H9 (cell line): ENCODE measurements around the gene URI1. TPM values are rescaled to one million over a fixed set of nuclear protein-coding genes. Genes with fewer than 3 reads are reported as not detected.

ENCODE experiments used
- DNase-seq: peaks from one replicate; pipeline ENCODE4 v3.0.0-alpha.2; 2017
- H2AFZ ChIP-seq: one replicate; pipeline ENCODE4 v1.6.1; 2013; ENCODE audit warnings: mild to moderate bottlenecking, low read length, control low read depth, moderate library complexity
- H2AK5ac ChIP-seq: 2 replicates; pipeline ENCODE4 v1.6.1; 2013; ENCODE audit warnings: low read length, control low read depth, mixed read lengths; ENCODE audit not compliant: insufficient read length
- H2BK120ac ChIP-seq: one replicate; pipeline ENCODE4 v1.6.1; 2013; ENCODE audit warnings: low read depth, mild to moderate bottlenecking, low read length, control low read depth, inconsistent platforms; ENCODE audit not compliant: poor library complexity, severe bottlenecking
- H2BK12ac ChIP-seq: 2 replicates; pipeline ENCODE4 v1.6.1; 2013; ENCODE audit warnings: low read length, control low read depth, mixed read lengths, low read depth; ENCODE audit not compliant: insufficient read length
- H2BK15ac ChIP-seq: 2 replicates; pipeline ENCODE4 v1.6.1; 2013; ENCODE audit warnings: low read depth, low read length, control low read depth
- H2BK20ac ChIP-seq: one replicate; pipeline ENCODE4 v1.6.1; 2013; ENCODE audit warnings: low read depth, mild to moderate bottlenecking, low read length, control low read depth, inconsistent platforms; ENCODE audit not compliant: poor library complexity, severe bottlenecking
- H2BK5ac ChIP-seq: 2 replicates; pipeline ENCODE4 v1.6.1; 2013; ENCODE audit warnings: low read length, control low read depth, mixed read lengths; ENCODE audit not compliant: insufficient read length
- H3K14ac ChIP-seq: 2 replicates; pipeline ENCODE4 v1.6.1; 2013; ENCODE audit warnings: low read length, control low read depth; ENCODE audit not compliant: insufficient read depth
- H3K18ac ChIP-seq: 2 replicates; pipeline ENCODE4 v1.6.1; 2013; ENCODE audit warnings: low read depth, mild to moderate bottlenecking, mixed read lengths, low read length, control low read depth; ENCODE audit not compliant: insufficient read length
- H3K23ac ChIP-seq: 2 replicates; pipeline ENCODE4 v1.6.1; 2013; ENCODE audit warnings: low read length, control low read depth, mixed read lengths, low read depth; ENCODE audit not compliant: insufficient read length
- H3K23me2 ChIP-seq: 2 replicates; pipeline ENCODE4 v1.6.1; 2013; ENCODE audit warnings: low read depth, mild to moderate bottlenecking, mixed read lengths, low read length, control low read depth; ENCODE audit not compliant: insufficient read length, poor library complexity, severe bottlenecking
- H3K27ac ChIP-seq: 2 replicates; pipeline ENCODE4 v1.5.1; 2013; ENCODE audit warnings: low read length, control low read depth, mixed read lengths, low read depth; ENCODE audit not compliant: insufficient read length
- H3K27me3 ChIP-seq: 2 replicates; pipeline ENCODE4 v1.6.1; 2013; ENCODE audit warnings: low read length, control low read depth, inconsistent platforms; ENCODE audit not compliant: insufficient read depth
- H3K4ac ChIP-seq: 2 replicates; pipeline ENCODE4 v1.6.1; 2013; ENCODE audit warnings: low read depth, mild to moderate bottlenecking, control low read depth, inconsistent platforms, low read length, moderate library complexity
- H3K4me1 ChIP-seq: 2 replicates; pipeline ENCODE4 v1.6.1; 2013; ENCODE audit warnings: low read length, control low read depth, inconsistent platforms; ENCODE audit not compliant: insufficient read depth
- H3K4me2 ChIP-seq: 2 replicates; pipeline ENCODE4 v1.6.1; 2013; ENCODE audit warnings: low read length, control low read depth, mixed read lengths; ENCODE audit not compliant: insufficient read length, insufficient read depth
- H3K56ac ChIP-seq: 2 replicates; pipeline ENCODE4 v1.6.1; 2013; ENCODE audit warnings: low read depth, mild to moderate bottlenecking, mixed read lengths, low read length, control low read depth; ENCODE audit not compliant: insufficient read length
- H3K79me1 ChIP-seq: 2 replicates; pipeline ENCODE4 v1.6.1; 2013; ENCODE audit warnings: low read depth, mild to moderate bottlenecking, moderate library complexity, low read length, control low read depth, inconsistent platforms; ENCODE audit not compliant: insufficient read depth, poor library complexity, severe bottlenecking
- H3K79me2 ChIP-seq: 2 replicates; pipeline ENCODE4 v1.6.1; 2013; ENCODE audit warnings: low read length, control low read depth, inconsistent platforms; ENCODE audit not compliant: insufficient read depth
- H3K9ac ChIP-seq: 2 replicates; pipeline ENCODE4 v1.6.1; 2013; ENCODE audit warnings: low read length, control low read depth, mixed read lengths; ENCODE audit not compliant: insufficient read length; ENCODE audit errors: extremely low read depth
- H3K9me3 ChIP-seq: one replicate; pipeline ENCODE4 v1.6.1; 2013; ENCODE audit warnings: low read depth, low read length, inconsistent platforms; ENCODE audit not compliant: control insufficient read depth
- H3T11ph ChIP-seq: one replicate; pipeline ENCODE4 v1.6.1; 2013; ENCODE audit warnings: mild to moderate bottlenecking, low read length, control low read depth, inconsistent platforms
- H4K20me1 ChIP-seq: one replicate; pipeline ENCODE4 v1.6.1; 2013; ENCODE audit not compliant: control insufficient read depth, insufficient read length, insufficient read depth
- H4K5ac ChIP-seq: 2 replicates; pipeline ENCODE4 v1.6.1; 2013; ENCODE audit warnings: low read depth, mild to moderate bottlenecking, mixed read lengths, low read length, control low read depth; ENCODE audit not compliant: insufficient read length
- H4K8ac ChIP-seq: replicated peaks from 2 replicates; pipeline ENCODE4 v1.6.1; 2013; ENCODE audit warnings: low read length, control low read depth, mixed read lengths, low read depth; ENCODE audit not compliant: insufficient read length
- H4K91ac ChIP-seq: 2 replicates; pipeline ENCODE4 v1.6.1; 2013; ENCODE audit warnings: low read depth, mild to moderate bottlenecking, moderate library complexity, mixed read lengths, low read length, control low read depth; ENCODE audit not compliant: insufficient read length
- H3K27ac Mint-ChIP-seq, 3 experiments: 2 replicates in 2 of 3; 3 replicates in 1 of 3; pipeline ENCODE4 v1.8.0; 2020 to 2021; ENCODE audit warnings: mixed read lengths in 3 of 3, mild to moderate bottlenecking in 1 of 3, moderate library complexity in 1 of 3
- H3K27me3 Mint-ChIP-seq: 2 replicates; pipeline ENCODE4 v1.8.0; 2021; ENCODE audit warnings: low read depth, mild to moderate bottlenecking, moderate library complexity, mixed read lengths
- H3K36me3 Mint-ChIP-seq, 3 experiments: 2 replicates in 2 of 3; 3 replicates in 1 of 3; pipeline ENCODE4 v1.8.0; 2020 to 2021; ENCODE audit warnings: low read depth in 3 of 3, mixed read lengths in 3 of 3; ENCODE audit not compliant: insufficient read depth in 1 of 3
- H3K4me1 Mint-ChIP-seq, 2 experiments: 2 replicates each; pipeline ENCODE4 v1.8.0; 2020; ENCODE audit warnings: mixed read lengths in 2 of 2
- H3K4me3 Mint-ChIP-seq, 2 experiments: 2 replicates in 1 of 2; 3 replicates in 1 of 2; pipeline ENCODE4 v1.8.0; 2020 to 2021; ENCODE audit warnings: mild to moderate bottlenecking in 2 of 2, mixed read lengths in 2 of 2, moderate library complexity in 1 of 2
- H3K9me3 Mint-ChIP-seq, 2 experiments: 2 replicates in 1 of 2; 3 replicates in 1 of 2; pipeline ENCODE4 v1.8.0; 2020; ENCODE audit warnings: mild to moderate bottlenecking in 2 of 2, mixed read lengths in 2 of 2, moderate library complexity in 1 of 2
- CTCF ChIP-seq: fragments of 200-600 bp; sonication (generic); conservative IDR thresholded peaks from 3 replicates; pipeline ENCODE4 v1.8.0; 2021; ENCODE audit warnings: antibody characterized with exemption, mild to moderate bottlenecking
- WGBS: extraction: QIAGEN DNeasy Blood & Tissue Kit; methylation state at CpG from one replicate; pipeline ENCODE4 v1.1.7; 2013; ENCODE audit warnings: missing lambda C conversion rate, low lambda C conversion rate, mixed read lengths; ENCODE audit not compliant: insufficient read length; ENCODE audit errors: extremely low coverage; 5-methylcytosine and 5-hydroxymethylcytosine counted together
- total RNA-seq: library from RNA; stranded (reverse); gene quantifications from 2 replicates; pipeline ENCODE4 v1.2.1, GENCODE V29; 2021

Gene URI1
- total RNA-seq, 1 experiment from 2014 or later = 54.3 TPM

GRCh38 chr19:29939628-29940027, 2.4 kb upstream of the URI1 start:
- Mint-ChIP-seq H3K4me1 (peaks cover 12 to 19% of the 10 kb centered on the region in 2 experiments), H3K36me3 (peaks cover 0 to 14% (median 1%) of the 10 kb centered on the region in 3 experiments; a peak in 4 of 7 replicates), H3K27me3 (peaks cover 31% of the 10 kb centered on the region), H3K27ac (no peak overlapping the region), H3K4me3 (no peak overlapping the region), H3K9me3 (peaks cover 24 to 35% of the 10 kb centered on the region in 2 experiments)
- TF ChIP-seq CTCF = no peak
- Histone ChIP-seq H3K56ac (no peak overlapping the region), H4K5ac (no peak overlapping the region), H4K20me1 (no peaks in the 10 kb centered on the region), H3K4me1 (no peaks in the 10 kb centered on the region), H3K23ac (no peak overlapping the region), H3K14ac (no peak overlapping the region), H3K79me2 (peaks cover 14% of the 10 kb centered on the region; the same call in 1 of the 2 replicates), H2AFZ (no peak overlapping the region), H2BK20ac (no peak overlapping the region), H3K27ac (no peak overlapping the region), H2BK5ac (no peak overlapping the region), H3K18ac (no peak overlapping the region), H3K79me1 (no peaks in the 10 kb centered on the region), H2BK120ac (no peak overlapping the region), H4K8ac (no peak overlapping the region), H3T11ph (no peak overlapping the region), H2BK15ac (no peak overlapping the region), H2BK12ac (no peak overlapping the region), H4K91ac (no peak overlapping the region), H3K9me3 (no peaks in the 10 kb centered on the region), H3K4ac (no peak overlapping the region), H3K9ac (no peak overlapping the region), H3K23me2 (no peaks in the 10 kb centered on the region), H3K4me2 (no peak overlapping the region), H3K27me3 (no peaks in the 10 kb centered on the region; the same call in 1 of the 2 replicates), H2AK5ac (no peak overlapping the region)
- no CpG with 5 or more reads among the region's 1 CpG for WGBS
- no peak for DNase-seq
